IPS DF 4.7 (cell line): ENCODE results near the gene AMD1.

Source experiments
- DNase-seq: peaks from one replicate; pipeline ENCODE4 v3.0.0-alpha.2; 2013; ENCODE audit warnings: low spot score; ENCODE audit errors: extremely low read depth

The AMD1 gene

DNA sequence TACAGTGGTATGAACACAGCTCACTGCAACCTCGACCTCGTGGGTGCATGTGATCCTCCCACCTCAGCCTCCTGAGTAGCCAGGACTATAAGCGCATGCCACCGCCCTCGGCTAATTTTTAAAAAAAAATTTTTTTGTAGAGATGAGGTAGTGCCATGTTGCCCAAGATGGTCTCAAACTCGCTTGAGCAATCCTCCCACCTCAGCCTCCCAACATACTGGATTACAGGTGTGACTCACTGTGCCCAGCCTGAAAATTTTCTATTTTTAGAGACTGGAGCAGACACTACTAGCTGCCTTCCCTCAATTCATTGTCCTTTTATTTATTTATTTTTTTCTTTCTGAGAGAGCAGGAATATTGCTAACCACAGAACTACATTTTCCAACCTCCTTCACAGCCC, 63.6 kb downstream of the AMD1 start:
- DNase-seq, result no peak

DNA sequence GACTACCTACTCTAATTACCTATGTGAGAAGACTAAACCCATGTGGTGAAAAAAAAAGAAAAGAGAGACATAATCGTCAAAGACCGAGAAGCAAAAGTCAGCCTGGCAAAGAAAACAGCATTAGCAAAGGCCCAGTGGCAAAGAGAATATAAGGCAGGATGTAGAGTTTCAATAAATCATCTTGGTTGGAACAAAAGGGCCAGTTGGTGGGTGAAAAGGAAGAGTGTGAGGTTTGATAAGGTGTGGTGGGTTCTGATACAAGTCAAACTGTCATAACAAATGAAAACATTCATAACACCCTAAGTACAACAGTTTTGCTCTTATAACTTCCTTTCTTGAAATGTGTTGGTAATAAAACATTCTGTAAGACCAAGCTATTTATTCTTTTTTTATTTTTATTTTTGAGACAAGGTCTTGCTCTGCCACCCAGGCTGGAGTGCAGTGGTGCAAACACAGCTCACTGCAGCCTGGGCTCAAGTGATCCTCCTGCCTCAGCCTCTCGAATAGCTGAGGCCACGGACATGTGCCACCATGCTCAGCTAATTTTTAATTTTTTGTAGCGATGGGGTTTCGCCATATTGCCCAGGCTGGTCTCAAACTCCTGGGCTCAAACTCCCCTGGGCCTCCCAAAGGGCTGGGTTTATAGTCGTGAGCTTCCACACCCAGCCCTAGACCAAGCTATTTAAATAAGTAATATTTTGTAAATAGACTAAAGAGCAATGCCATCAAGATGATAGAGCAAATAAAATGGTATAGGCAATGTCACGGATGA, 65.0 kb downstream of the AMD1 start:
- DNase-seq, result no peak

DNA sequence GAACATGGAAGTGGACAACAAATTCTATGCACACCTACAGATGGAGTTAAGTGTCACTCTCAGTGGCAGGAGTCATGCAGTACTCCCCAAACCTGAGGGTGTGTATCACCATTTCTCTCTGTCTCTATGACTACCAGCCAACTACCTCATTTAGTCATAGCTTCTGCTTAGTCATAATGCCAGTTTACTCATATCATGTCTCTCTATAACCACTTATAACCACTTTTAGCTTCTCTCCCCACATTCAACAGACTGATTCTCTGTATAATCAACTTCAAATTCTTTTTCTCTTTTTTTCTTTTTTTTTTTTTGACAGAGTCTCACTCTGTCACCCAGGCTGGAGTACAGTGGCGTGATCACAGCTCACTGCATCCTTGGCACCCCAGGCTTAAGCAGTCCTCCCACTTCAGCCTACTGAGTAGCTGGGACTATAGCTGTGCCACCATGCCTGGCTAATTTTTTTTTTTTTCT, 70.1 kb downstream of the AMD1 start:
- DNase-seq, result no peak
